Dedifferentiated amniotic fluid mesenchymal stem cell (primary cell): ENCODE data around the gene IFNGR1.
"Not testable (repeated sequence)": the region's sequence is repeated elsewhere in the genome, so short reads cannot be mapped to it uniquely, and the experiment has no call there.

ENCODE experiments used
- DNase-seq: peaks from one replicate; pipeline ENCODE4 v3.0.0-alpha.2; 2016; ENCODE audit errors: extremely low spot score

IFNGR1 gene

DNA sequence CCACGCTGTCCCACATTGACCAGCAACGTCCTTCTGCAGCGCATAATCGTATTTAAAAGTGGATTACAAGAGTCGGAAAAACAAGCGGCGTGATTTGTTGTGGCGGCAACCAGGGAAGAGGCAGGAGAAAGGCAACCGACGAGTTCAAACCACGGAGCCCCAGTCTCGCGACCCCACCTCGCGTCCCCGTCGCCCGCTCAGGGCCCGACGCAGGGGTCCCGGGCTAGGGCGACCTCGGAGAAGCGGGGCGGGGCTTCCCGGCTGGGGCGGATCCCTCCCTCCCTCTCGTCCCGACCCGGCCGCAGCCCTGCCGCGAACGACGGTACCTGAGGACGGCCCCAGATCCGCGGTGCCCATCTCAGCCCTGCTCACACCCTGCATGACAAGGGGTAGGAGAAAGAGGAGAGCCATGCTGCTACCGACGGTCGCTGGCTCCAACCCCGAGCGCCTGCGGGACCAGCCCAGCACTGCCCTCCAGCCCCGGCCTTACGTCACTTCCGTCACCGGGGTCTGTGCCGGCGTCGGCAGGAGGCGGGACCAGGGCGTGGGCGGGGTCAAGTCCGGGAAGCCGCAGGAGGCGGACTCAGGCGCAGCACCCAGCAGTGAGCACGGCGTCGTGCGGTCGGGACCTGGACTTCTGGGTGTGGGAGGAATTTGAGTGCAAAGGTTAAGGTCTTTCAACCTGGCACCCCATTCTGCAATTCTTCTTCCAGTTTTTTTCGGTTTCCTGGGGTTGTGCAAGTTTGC, at the start of gene IFNGR1:
Gene IFNGR1 (minus strand): TSS at position 469 of the 747 bp plus-strand sequence. CDS start 58 bp downstream, at position 411.
- peak; percentile 92 for DNase-seq

DNA sequence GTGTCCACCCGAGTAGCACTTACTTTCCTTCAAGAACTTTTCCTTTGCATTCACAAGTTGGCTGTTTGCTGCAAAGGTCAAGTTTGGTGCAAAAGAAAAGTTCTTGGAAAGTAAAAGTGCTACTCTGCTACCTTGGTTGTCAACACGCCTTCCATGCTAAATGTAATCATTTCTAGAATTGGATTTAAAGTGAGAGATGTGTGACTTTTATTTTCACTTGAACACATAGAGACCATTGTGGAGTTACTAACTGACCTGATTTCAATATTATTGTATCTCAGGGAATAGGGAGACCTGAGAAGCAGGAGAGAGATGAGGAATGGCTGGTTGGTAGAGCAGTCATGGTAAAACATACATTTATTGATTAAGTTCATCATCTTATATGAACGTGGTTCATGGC, 49.7 kb upstream of the IFNGR1 start:
- no peak for DNase-seq

DNA sequence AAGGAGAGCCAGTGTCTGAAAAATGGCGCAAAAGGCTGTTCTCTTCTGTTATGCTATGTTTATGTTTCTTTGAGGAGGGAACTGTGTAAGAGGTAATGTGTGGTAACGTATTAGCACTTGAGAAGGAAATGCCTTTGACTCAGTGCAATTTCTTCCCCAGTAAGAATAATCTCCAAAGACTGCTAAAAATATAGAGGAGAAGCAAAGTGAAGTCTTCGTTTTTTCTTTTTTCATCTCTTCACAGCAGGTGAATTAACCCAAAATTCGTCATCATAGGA, 47.1 kb upstream of the IFNGR1 start:
- DNase-seq: no peak

DNA sequence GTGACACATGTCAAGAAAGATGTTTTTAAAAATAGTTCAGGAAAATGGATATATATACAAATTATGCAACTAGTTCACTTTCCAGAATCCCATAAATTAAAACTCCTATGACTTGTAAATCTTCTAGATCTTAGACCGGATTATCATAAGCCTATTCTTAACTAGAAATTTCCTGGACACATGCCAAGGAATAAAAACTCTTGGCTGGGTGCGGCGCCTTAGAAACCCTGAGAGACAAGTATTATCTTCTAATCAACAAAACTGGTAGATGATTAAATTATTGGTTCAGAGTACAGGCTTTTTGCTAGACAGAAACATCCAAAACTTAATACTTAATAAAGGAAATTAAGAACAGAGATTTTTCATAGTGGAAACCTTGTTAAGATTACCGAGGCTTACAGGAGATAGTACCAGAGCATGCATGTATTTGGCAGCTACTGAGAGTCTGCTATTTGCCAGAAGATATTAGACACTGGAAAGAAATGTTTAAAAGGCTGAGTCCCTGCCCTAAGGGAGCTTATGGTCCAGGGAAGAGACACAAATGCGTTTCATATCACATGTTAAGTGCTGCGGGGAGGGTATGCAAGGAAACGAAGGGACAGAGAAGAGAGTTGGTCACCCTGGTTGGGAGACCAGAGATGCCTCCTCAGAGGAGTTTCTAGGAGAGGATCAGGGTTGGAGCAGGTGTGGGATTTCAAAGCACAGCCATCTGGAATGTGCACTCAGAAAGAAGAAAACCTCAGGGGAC, 46.5 kb upstream of the IFNGR1 start:
- no peak for DNase-seq

DNA sequence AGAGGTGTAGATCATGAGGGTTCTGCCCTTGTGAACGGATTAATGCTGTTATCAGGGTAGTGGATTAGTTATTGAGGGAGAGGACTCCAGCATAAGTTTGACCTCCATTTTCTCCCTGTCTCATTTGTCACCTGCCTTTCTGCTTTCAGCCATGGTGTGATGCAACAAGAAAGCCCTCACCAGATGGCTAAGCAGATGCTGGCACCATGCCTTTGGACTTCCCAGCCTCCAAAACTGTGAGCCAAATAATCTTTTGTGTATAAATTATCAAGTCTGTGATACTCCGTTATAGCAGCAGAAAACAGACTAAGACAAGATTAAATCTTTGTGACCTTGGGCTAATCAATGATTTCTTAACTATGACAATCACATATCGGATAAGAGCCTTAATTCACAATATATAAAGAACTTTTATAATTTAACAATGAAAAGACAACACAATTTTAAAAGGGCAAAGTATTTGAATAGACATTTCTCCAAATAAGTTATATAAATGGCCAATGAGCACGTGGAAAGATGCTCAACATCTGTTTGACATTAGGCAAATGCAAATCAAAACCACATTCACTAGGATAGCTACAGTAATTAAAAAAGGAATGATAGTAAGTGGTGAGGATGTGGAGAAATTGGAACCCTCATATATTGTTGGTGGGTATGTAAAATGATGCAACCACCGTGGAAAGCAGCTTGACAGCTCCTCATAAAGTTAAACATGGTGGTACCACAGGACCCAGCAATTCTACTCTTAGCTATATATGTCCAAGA, 45.3 kb upstream of the IFNGR1 start:
- no peak for DNase-seq

- DNase-seq: no peak
Measured at GRCh38 chr6:137261761-137262160, 42.6 kb upstream of the IFNGR1 start.

DNA sequence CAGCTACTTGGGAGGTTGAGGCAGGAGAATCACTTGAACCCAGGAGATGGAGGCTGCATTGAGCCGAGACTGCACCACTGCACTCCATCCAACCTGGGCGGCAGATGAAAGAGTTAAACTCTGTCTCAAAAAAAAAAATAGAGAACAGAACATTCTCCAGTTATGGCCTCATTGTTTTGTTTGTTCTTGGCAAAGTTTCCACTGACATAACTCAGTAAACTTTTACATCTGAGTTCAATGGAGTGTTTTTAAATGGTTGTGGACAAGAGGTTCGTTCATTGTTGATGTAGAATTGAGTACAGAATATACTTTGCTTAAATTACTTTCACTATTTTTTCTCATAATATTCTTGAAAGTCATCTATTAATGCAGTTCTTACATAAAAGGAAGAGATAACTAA, 42.2 kb upstream of the IFNGR1 start:
- peak; percentile 66 for DNase-seq

GRCh38 chr6:137260217-137260616, 41.0 kb upstream of the IFNGR1 start:
- DNase-seq: no peak

- no peak for DNase-seq
Measured at GRCh38 chr6:137259349-137259748, 40.2 kb upstream of the IFNGR1 start.

DNA sequence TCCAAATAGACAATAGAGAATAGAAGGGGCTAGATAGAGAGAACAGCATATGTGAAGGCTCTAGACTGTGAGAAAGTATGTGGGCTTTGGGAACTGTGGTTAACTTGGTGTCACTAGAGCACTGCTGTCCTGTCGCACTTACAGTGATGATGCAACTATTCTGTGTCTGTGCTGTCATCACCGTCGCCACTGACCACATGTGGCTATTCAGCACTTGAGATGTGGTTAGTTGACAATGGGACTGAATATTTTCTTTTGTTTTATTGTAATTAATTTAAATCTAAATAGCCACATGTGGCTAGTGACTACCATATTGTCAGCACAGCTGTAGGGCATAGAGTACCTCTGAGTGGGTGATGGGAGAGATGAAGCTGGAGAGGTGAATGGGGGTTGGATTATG, 39.0 kb upstream of the IFNGR1 start:
- no peak for DNase-seq

- DNase-seq: no peak
Measured at GRCh38 chr6:137256350-137257103, 37.3 kb upstream of the IFNGR1 start.

DNA sequence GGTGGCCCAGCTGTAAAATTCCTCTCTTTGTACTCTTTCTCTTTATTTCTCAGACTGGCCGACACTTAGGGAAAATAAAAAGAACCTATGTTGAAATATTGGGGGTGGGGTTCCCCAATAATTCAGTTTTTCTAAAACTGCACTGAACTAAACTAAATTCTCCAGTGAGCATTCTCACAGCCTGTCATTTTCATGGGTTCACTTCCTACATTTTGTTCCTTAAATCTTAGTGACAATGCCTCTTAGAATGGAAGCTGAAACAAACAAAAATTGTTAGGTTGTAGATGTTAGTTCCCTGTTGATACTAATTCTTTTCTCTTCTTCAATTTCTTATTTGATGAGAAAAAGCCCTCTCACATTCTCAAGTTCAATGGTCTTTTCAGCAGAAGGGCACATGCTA, 35.8 kb upstream of the IFNGR1 start:
- DNase-seq: no peak

DNA sequence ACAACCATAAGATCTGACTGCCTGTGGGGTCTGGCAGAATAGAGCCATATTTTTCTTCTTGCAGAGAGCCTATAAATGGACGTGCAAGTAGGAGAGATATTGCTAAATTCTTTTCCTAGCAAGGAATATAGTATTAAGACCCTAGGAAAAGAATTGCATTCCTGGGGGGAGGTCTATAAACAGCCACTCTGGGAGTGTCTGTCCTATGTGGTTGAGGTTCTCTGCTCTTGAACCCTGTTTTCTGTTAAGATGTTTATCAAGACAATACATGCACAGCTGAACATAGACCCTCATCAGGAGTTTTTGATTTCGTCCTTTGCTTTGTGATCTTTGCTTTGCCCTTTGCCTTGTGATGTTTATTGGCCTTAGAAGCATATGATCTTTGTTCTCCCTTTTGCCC, 35.2 kb upstream of the IFNGR1 start:
- not testable (repeated sequence) for DNase-seq

DNA sequence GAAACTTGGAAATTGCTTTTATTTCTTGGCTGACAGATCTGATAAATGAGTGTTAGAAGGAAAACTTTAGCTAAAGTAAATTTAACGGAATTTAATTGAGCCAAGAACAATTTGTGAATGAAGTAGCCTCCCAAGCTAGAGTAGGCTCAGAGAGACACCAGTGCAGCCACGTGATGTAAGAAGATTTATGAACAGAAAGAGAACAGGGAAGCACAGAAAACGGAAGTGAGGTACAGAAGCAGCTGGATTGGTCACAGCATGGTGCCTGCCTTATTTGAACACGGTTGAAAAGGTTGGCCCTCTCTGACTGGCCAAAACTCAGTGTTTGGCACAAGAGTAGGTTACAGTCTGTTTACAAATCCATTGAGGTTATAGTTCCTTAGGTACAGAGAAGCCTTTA, 29.5 kb upstream of the IFNGR1 start:
- no peak for DNase-seq

DNA sequence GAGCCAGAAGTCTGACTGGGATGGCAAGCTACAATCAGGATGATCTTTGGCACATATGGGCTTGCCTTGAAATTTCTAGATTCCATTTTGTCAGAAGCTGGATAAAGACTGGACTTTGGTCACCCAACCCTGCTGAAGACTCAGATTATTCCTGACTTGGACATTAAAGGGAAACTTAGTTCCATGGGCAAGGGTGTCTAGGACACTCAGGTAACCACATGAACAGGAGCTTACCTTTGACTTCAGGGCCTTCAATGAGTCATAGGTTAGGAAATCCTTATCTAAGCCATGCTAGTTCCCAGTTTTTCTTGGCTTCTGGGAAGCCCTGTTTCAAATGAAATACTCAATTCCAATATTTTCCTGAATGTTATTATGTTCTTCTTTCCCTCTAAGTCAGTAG, 28.5 kb upstream of the IFNGR1 start:
- no peak for DNase-seq

DNA sequence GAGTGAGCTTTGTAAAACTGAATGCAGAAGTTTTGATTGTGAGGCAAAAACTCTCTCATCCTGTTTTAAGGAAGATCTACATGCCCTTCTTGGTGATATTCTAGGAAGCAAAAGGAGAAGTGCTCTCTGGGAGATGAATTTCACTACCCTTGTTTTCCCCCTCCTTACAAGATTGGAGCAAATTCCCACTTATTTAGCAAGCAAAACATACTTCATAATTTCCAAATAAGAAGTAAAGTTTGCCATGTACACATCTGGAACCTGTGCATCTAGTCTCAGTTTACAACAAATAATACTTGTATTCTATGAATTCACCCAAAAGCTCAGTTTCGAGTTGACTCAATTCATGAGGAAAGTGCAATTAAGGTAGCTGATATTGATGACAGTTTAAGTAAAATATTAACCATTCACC, 27.6 kb upstream of the IFNGR1 start:
- DNase-seq: no peak

DNA sequence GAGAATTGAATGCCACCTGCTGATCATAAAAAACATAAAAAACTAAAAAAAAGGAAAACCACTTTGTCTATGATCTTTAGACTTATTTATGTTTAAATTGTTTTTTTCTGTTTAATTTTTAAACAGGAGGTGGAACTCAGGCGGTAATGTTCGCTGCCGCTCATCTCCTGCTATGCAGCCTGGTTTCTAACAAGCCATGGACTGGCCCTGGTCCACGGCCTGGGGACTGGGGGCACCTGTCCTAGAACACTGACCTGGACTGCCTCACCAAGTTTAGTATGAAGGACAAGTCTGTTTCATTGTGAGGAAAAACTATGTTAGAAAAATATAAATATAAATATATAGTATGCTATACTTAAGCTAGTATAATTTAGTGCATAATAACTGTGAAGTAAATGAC, 27.0 kb upstream of the IFNGR1 start:
- no peak for DNase-seq

GRCh38 chr6:137241481-137242038, 22.4 kb upstream of the IFNGR1 start:
- no peak for DNase-seq

- DNase-seq: peak; percentile 92
Measured at GRCh38 chr6:137240168-137240567, 21.0 kb upstream of the IFNGR1 start.

- DNase-seq: peak; percentile 83
Measured at GRCh38 chr6:137237413-137238170, 18.4 kb upstream of the IFNGR1 start.
